OCI-LY3 (cell line): ENCODE results near the gene NUP93.
"Not testable (repeated sequence)": the region's sequence is repeated elsewhere in the genome, so short reads cannot be mapped to it uniquely, and the experiment has no call there.

Source experiments
- H2AFZ ChIP-seq: fragments of 200-600, 300-600 bp; shearing (Covaris generic); 2 replicates; pipeline ENCODE4 v1.6.0; 2014; ENCODE audit warnings: antibody characterized with exemption, low read depth, low read length
- H3K27ac ChIP-seq: fragments of 200-600, 300-600 bp; sonication (generic); 2 replicates; pipeline ENCODE4 v1.5.1; 2014; ENCODE audit warnings: mild to moderate bottlenecking, low read length, moderate library complexity, mixed read lengths
- H3K27me3 ChIP-seq: fragments of 200-600, 300-600 bp; sonication (generic); 2 replicates; pipeline ENCODE4 v1.6.1; 2014; ENCODE audit warnings: low read depth, low read length, mixed read lengths
- H3K36me3 ChIP-seq: fragments of 200-600, 300-600 bp; sonication (generic); replicated peaks from 2 replicates; pipeline ENCODE3; 2014; ENCODE audit warnings: low read depth, low read length, mixed read lengths
- H3K4me1 ChIP-seq: fragments of 300-600, 200-600 bp; sonication (generic); 2 replicates; pipeline ENCODE4 v1.6.1; 2014; ENCODE audit warnings: low read length, mixed read lengths
- H3K4me2 ChIP-seq: fragments of 200-600, 300-600 bp; sonication (generic); 2 replicates; pipeline ENCODE4 v1.6.1; 2014; ENCODE audit warnings: low read length, mixed read lengths
- H3K4me3 ChIP-seq: fragments of 300-600, 200-600 bp; sonication (generic); 2 replicates; pipeline ENCODE4 v1.5.1; 2014; ENCODE audit warnings: antibody characterized with exemption, mild to moderate bottlenecking, low read length, moderate library complexity
- H3K79me2 ChIP-seq: fragments of 300-600, 200-600 bp; shearing (Covaris generic); 2 replicates; pipeline ENCODE4 v1.6.1; 2014; ENCODE audit warnings: mild to moderate bottlenecking, low read length, mixed read lengths
- H3K9ac ChIP-seq: fragments of 300-600, 200-600 bp; shearing (Covaris generic); 2 replicates; pipeline ENCODE4 v1.6.0; 2014; ENCODE audit warnings: mild to moderate bottlenecking, low read length, moderate library complexity
- H3K9me3 ChIP-seq: fragments of 200-600, 300-600 bp; shearing (Covaris generic); 2 replicates; pipeline ENCODE4 v1.6.1; 2014; ENCODE audit warnings: low read length, mixed read lengths; ENCODE audit not compliant: insufficient read depth
- H4K20me1 ChIP-seq: fragments of 200-600, 300-600 bp; sonication (generic); 2 replicates; pipeline ENCODE4 v1.6.1; 2016; ENCODE audit warnings: low read length, mixed read lengths; ENCODE audit not compliant: insufficient read depth
- CTCF ChIP-seq: fragments of 200-600, 300-600 bp; sonication (generic); IDR thresholded peaks from 2 replicates; pipeline ENCODE4 v1.5.1; 2014; ENCODE audit warnings: antibody characterized with exemption, low read length, low read depth
- EZH2phosphoT487 ChIP-seq: fragments of 200-600 bp; shearing (Covaris generic); IDR thresholded peaks from 2 replicates; pipeline ENCODE4 v1.6.1; 2018; ENCODE audit warnings: antibody characterized with exemption, mixed run types, low read depth

The NUP93 gene

GRCh38 chr16:56716761-56717160 lies 13.2 kb upstream of the NUP93 start:
- Histone ChIP-seq H3K4me2 (no peak overlapping the region), H3K4me3 (no peak overlapping the region), H3K9ac (no peak overlapping the region), H2AFZ (no peak overlapping the region), H3K79me2 (no peaks in the 10 kb centered on the region), H3K4me1 (no peaks in the 10 kb centered on the region), H4K20me1 (no peaks in the 10 kb centered on the region), H3K36me3 (no peaks in the 10 kb centered on the region), H3K27me3 (0 out of 2 replicates have a peak, but pooled peaks cover 6% of the 10 kb centered on the region), H3K9me3 (no peaks in the 10 kb centered on the region), H3K27ac (no peak overlapping the region)
- TF ChIP-seq CTCF (no peak), EZH2phosphoT487 (no peak)

- not testable (repeated sequence) for H3K4me1 ChIP-seq, H3K9me3 ChIP-seq, H3K36me3 ChIP-seq, H2AFZ ChIP-seq, H3K79me2 ChIP-seq, H3K4me3 ChIP-seq, H3K27ac ChIP-seq, H3K4me2 ChIP-seq, H4K20me1 ChIP-seq, H3K9ac ChIP-seq
- H3K27me3 ChIP-seq: peaks cover 11% of the 10 kb centered on the region; the same call in 1 of the 2 replicates
Measured at GRCh38 chr16:56717532-56717931, 12.4 kb upstream of the NUP93 start.

- H3K79me2 ChIP-seq: no peaks in the 10 kb centered on the region
- H3K4me1 ChIP-seq: no peaks in the 10 kb centered on the region
- H3K27me3 ChIP-seq: peaks cover 14% of the 10 kb centered on the region; the same call in 1 of the 2 replicates
- no peak for TF ChIP-seq EZH2phosphoT487
- TF ChIP-seq CTCF: no peak
- H4K20me1 ChIP-seq: no peaks in the 10 kb centered on the region
- H3K27ac ChIP-seq: no peak overlapping the region
- H2AFZ ChIP-seq: no peak overlapping the region
- no peak overlapping the region for H3K9ac ChIP-seq
- H3K9me3 ChIP-seq: no peaks in the 10 kb centered on the region
- H3K36me3 ChIP-seq: no peaks in the 10 kb centered on the region
- no peak overlapping the region for H3K4me2 ChIP-seq
- no peak overlapping the region for H3K4me3 ChIP-seq
Measured at GRCh38 chr16:56722200-56722842, 7.6 kb upstream of the NUP93 start.

- Histone ChIP-seq H3K4me3 (no peak overlapping the region), H3K9me3 (no peaks in the 10 kb centered on the region), H3K9ac (no peak overlapping the region), H3K27ac (no peak overlapping the region), H3K36me3 (no peaks in the 10 kb centered on the region), H3K4me1 (no peaks in the 10 kb centered on the region), H3K4me2 (no peak overlapping the region), H4K20me1 (no peaks in the 10 kb centered on the region), H3K27me3 (peaks cover 14% of the 10 kb centered on the region; the same call in 1 of the 2 replicates), H2AFZ (no peak overlapping the region), H3K79me2 (no peaks in the 10 kb centered on the region)
- TF ChIP-seq EZH2phosphoT487 (no peak), CTCF (no peak)
Measured at GRCh38 chr16:56724191-56724590, 5.7 kb upstream of the NUP93 start.
